ENCODE results near the gene HEXIM1.

Gene HEXIM1, protein sequence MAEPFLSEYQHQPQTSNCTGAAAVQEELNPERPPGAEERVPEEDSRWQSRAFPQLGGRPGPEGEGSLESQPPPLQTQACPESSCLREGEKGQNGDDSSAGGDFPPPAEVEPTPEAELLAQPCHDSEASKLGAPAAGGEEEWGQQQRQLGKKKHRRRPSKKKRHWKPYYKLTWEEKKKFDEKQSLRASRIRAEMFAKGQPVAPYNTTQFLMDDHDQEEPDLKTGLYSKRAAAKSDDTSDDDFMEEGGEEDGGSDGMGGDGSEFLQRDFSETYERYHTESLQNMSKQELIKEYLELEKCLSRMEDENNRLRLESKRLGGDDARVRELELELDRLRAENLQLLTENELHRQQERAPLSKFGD

DNA sequence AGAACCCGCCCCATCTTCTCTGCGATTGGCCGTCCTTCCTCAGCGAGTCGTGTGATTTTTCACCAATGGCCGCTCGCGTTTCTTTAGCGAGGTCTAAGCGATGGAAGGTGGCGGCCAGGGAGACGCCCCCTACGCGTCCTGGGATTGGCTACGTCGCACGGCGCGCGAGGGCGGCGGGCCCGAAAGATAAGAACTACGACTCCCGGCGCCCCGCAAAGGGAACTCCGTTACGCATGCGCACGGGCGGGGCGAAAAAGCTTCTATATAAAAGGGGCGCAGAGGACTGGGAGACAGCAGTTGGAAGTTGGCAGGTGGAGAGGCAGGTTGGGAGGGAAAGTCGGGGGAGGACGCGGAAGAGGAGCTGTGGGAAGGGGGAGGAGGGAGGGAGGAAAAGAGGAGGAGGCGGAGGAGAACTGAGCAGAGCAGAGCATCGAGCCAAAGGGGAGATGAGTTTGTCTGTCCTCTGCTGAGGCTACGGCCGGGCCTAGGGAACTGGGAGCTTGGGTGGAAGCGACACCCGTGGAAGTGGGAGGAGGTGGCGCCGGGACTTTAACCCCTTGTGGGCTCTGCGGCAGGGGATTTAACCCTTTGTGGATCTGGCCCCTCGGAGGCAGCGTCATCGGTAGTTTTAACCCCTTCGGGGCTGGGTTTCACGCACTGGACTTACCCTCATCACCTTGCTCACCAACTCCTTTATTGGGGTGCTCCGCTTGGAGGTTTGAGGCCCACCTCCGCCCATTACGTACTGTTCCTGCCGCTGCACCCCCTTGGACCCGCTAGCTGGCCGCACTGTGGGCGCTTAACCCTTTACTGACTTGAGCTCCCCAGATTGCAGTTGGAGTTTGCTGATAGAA, at the start of gene HEXIM1:
HEXIM1 (plus strand) TSS at position 293 of the 854 bp plus-strand sequence. CDS start 716 bp downstream, outside the sequence.
- DNase-seq (ENCODE audit: low spot score) = peak; percentile 99

DNA sequence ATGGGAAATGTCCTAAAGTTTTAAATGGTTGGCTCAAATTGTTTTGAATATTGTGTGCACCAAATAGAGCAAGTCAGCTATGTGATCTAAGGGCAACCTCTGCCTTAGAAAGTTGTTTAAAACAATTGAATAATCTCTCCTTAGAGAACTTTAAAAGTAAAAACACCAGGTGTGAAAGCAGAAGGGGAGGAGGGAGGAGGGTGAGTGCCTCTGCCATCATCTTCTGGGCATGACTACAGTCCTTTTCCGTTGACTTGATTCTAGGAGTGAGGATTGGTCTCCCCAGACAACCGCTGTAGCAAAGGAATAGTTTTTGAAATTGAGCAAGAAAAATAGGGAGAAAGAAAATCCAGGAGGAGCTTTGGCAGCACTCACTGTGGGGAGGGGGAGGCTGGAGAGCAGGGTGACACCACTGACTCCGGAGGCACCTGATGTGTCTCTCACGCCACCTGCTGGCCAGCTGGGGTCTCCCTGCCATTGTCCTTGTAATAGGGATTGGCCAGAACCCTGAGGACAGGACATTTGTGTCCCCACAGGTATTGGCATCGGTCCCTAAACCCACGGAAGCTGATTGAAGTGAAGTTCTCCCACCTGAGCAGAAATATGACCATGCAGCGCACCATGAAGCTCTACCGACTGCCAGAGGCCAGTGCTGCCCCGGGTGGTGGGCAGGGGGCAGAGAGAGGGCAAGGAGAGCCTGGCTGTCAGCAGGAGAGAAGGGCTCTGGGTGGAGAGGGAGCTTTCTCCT, 49.2 kb upstream of the HEXIM1 start:
- DNase-seq (ENCODE audit: low spot score) = peak; percentile 87

DNA sequence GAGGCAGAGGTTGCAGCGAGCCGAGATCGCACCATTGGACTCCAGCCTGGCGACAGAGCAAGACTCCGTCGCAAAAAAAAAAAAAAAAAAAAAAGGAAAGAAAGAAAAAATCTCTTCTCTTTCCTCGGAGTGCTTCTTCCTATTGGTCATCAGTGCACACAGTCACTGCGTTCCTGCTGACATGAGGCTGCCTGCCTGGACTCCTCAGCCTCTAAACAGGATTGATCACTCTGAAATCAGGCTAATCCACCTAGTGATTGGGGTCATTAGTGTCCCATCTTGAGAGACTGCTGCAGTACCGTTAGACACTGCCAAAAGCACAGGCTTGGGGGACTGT, 46.8 kb upstream of the HEXIM1 start:
- no peak for DNase-seq (ENCODE audit: low spot score)

DNA sequence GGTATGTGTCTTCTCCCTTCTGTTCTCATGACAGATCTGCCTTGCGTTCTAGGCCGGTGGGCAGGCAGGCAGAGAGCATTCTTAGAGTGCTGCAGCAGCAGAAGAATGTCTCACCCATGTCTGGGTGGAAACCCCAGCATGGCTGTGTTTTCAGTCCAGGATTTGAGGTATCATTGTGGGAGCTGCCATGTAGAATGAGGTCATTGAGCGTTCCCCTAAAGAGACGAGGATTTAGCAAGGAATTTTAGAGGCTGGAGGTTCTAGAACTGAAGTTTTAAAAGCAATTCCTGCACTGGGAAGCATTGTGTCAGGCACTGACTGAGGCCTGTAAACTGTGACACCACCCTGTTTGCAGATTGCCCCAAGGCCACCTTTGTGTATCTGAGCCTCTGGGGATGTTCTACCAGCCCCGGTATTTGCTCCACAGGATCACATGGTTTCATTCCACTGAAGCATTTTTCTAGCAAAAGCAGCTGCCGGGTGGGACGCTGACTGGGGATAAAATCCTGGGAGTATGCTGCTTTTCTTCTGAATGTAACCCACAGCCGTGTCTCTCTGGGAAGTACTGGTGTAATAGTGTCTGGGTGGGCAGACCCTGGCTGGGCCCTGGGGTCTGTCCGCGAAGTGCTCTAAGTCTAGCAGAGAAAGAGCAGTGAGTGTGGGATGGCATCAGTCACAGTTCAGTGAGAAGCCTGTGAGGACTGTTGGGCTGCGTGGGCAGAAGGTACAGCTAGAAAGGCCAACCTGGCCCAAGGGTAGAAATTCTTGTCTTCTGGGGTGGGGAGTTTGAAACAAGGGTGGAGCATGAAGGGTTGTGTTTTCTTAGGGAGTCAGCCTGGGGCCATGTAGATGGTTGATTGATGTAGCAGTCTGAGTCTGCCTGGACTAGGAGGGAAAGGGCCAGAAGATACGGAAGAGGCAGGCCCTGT, 46.1 kb upstream of the HEXIM1 start:
- DNase-seq (ENCODE audit: low spot score) = peak; percentile 63

DNA sequence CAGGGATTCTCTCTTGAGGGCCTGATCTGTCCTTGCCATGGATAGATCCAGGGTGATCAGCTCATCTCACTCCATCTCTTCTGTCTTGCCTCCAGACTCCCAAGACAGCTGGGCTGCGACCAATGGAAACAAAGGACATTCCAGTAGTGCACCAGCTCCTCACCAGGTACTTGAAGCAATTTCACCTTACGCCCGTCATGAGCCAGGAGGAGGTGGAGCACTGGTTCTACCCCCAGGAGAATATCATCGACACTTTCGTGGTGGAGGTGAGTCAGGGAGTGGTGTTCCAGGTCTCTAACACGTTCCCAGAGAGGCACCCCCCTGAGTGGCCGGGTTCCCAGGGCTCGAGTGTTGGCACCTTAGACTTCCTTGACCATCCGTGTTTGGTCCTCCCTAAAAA, 45.4 kb upstream of the HEXIM1 start:
- no peak for DNase-seq (ENCODE audit: low spot score)

DNA sequence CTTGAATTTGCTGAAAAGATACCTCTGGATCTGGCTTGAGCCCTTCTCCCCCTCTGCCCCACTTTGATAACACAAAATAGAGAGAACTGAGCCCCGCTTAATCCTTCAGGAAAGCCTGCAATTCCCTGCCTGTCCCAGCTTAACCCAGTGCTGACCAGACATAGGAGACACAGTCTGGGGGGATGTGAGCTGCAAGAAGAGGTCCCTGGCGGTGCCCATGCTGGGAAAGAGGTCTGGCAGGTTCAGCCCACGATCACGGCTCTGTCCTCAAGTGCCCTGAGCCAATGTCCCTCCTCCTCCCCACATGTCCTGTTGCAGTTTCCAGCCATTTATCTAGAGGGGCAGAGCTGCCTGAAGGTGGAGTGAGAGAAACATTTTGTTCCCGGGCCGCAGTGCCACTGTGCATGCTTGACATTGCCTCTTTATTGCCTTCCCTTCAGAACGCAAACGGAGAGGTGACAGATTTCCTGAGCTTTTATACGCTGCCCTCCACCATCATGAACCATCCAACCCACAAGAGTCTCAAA, 44.9 kb upstream of the HEXIM1 start:
- no peak for DNase-seq (ENCODE audit: low spot score)

DNA sequence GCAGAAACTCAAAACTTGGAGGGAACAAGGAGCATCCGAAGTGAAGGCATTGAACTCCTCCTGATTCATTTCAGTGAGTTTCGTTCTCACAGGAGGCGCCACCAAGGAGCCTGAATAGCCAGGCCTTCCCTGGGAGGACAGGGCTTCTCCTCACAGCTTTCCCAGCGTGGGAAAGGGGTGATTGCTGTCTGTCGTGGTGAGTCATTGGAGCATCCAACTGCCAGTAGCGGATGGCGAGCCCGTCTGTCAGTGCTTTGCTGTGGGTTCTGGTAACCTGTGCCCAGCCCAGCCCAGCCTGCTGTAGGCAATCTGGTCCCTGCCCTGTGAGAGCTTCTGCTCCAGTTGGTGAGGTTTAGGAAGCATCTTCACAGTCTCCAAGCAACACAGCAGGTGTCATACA, 44.2 kb upstream of the HEXIM1 start:
- DNase-seq (ENCODE audit: low spot score) = no peak

DNA sequence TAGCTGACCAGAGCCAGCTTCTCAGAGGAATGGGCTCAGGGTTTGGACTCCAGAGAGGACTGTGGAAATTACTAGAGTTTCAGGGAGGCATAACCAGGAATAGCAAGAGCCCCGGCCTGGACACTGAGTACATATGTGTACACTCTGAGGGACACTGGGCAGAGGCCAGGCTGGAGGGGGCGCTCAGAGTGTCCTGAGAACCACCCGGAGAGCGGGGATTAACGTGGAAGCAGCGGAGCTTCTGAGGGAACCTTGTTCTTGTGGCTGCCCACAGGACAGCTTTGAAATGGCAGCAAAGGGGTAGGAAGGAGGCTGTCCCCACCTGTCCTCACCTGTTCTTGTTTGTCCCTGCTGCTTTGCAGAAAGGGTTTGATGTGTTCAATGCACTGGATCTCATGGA, 43.8 kb upstream of the HEXIM1 start:
- DNase-seq (ENCODE audit: low spot score) = no peak

DNA sequence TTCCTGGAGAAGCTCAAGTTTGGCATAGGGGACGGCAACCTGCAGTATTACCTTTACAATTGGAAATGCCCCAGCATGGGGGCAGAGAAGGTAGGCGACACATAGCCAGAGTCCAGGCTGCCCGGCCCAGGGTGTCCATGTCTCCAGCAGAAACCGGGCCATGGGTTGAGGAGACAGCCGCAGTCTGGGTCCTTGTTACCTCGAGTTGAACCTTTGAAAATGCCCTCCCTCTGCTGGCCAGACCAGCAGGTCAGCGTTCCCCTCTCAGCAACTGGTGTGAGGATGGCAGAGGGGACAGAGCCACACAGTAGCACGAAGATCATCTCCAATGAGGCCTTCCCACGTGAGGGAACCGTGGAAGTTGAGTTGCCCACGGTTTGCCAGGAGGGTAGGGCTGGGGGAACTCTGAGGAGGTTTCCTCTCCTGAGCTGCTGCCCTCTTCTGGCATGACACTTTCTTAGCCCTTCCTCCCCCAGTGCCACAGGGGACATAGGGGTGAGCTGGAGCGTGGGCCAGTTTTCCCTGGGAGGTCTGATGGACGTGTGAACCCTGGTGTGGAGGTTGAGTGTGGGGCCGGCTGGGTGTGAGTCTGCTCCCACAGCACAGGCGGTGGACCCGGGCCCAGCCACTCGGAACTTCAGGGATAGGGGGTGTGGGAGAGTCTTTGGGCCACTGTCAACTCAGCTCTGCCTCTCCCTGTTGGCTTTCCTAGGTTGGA, 43.2 kb upstream of the HEXIM1 start:
- no peak for DNase-seq (ENCODE audit: low spot score)

DNA sequence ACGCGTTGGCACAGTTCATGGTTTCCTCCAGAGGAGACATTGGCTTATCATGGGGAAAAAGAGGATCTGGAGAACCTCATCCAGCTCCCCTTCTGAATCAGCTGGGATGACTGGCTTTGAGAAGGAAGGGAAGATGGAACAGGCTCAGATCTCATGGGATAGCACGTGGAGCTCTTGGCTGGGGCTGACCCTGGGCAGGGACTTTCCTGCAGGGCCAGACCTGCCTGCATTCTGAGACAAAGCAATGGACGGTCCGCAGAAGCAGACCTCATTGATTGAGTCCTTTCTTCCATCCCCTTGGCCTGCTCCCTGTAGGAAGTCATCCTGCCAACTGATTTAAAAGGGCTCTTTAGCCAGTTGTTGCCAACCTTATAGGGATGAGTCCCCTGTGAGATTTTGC, 42.2 kb upstream of the HEXIM1 start:
- no peak for DNase-seq (ENCODE audit: low spot score)

DNA sequence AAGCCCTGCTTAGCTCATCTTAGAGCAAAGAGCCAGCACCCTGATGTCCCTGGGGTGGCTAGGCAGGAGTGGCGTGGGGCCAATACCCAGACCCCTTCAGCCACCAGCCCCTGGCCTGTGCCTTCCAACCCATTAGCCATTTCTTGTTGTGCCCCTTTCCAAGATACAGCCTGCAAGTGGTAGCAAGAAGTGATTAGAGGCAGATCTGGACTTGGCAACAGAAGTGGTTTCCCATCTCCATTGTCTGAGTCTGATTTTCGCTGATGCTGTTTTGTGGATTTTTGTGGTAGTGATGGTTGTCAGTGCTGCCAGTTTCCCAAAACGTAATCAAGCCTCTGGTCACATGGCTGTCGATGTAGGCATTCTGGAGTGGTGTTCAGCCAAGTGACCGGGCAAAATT, 41.7 kb upstream of the HEXIM1 start:
- no peak for DNase-seq (ENCODE audit: low spot score)

DNA sequence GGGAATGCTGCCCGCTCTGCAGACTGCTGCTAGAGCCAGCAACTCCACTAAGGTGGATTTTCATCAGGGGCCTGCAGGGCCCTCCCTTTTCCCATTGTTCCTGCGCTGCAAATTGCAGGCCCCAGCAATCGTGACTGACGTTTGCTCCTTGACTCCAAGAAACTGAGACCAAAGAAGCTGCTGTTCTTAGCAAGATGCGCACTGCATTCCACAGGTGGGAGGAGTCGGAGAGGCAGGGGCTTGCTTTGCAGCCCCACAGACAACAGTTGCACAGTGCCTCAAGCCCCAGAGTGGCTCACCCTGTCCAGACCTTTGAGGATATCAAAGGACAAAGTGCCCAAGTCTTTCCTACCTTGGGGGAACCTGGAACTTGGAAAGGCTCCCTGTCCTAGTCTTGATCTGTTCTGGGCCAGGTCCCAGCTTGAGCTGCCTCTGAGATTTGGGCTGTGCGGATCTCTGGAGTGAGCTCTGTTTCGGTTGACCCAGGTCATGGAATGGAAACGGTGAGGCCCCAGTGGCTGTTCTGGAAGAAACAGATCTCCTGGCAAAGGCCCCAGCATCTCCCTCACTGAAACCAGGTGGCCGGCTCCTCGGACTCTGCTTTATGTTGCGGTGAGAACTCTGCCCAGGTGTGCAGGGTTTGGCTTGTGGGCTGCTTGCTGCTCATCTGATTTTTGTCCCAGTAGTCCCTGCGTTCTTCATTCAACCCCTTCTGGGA, 40.8 kb upstream of the HEXIM1 start:
- DNase-seq (ENCODE audit: low spot score) = no peak

DNA sequence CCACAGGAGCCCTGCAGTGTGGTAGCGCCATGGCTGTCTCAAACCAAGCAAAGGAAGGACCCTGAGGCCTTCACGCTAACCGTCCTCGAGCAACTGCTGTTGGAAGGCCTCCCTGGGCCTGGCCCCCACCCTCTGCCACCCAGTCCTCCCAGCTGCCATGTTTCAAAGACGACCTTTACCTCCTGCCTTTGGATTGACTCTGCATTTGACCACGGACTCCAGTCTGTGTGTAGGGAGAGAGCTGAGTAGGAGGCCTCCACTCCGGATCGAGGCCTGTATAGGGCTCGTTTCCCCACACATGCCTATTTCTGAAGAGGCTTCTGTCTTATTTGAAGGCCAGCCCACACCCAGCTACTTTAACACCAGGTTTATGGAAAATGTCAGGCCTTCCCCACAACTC, 40.2 kb upstream of the HEXIM1 start:
- no peak for DNase-seq (ENCODE audit: low spot score)

DNA sequence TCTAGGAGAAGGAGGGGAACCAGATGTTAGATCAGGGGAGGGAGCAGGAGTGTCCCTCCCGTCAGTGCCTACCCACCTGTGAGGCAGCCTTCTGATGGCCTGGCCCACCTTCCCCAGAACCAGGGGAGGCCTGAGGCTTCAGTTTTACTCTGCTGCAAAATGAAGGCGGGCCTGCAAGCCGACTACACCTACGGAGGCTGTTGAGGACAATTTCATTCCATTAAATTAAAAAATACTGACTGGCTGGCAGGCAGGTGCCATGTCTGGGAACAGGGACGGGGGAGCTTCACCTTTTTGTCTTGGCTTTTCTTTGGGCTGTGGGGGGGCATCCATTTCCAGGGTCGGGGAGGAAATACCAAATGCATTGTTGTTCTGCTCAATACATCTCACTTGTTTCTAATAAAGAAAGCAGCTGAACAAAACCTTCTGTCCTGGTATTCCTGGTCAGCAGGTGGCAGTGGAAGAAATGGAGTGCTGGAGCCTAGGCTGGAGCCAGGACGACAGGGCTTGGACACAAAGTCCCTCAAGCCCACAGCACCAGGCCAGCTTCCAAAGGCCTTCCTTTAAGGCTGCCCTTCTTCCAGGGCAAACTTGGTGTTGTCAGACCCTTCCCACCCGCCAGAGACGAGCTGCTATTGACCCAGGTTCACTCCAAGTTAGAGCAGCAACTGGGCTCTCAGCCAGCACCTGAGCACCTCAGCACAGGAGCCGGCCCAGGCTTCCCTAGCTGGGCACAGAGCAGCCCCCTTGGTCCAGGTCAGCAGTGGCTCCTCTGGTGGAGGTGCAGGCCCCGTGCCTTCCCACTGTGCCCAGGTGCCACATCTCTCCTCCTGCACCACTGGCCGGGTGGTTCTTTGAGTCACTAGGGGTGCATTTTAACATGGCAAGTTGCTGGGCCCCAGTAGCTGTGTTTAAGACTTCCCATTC, 39.4 kb upstream of the HEXIM1 start:
- no peak for DNase-seq (ENCODE audit: low spot score)

DNA sequence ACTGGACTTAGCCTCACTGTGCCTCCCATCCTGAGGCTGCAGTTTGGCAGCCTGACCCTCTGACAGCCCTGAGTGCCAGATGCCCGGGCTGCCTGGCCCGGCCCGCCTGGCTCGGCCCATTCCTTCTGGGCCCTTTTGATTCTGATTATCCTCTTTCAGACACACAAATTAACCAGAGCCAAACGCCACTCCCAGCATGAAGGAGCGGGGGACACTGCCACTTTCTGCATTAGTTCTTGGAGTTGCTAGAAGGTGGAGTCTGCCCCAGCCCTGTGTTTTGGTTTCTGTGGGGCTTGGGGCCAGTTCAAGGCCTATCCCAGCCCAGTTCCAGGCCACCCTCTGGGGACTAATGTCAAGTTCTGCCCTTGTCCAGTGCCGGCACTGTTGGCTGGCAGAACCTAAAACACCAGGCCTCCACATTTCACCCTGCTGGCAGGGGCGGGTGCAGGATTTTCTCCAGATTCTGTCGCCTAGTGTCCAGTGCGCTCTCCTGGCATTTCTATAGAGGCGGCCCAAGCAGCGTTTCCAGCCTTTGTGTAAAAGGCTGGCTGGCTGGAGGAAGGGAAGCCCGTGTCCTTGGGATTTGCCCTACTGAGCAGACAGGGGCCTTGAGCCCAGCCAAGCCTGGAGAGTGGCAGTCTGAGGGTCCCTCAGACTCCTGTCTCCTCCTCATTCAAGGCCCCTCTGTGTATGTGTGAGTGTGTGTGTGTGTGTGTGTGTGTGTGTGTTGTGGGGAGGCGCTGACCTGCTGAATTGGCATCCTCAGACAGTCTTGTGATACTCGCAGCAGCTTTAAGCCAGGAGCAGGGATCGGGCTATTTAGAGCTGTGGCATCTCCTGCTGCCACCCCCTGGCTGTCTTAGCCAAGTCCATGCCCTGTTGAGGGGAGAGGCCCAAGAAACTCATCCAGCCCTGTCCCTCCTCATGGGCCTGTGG, 37.3 kb upstream of the HEXIM1 start:
- no peak for DNase-seq (ENCODE audit: low spot score)

DNA sequence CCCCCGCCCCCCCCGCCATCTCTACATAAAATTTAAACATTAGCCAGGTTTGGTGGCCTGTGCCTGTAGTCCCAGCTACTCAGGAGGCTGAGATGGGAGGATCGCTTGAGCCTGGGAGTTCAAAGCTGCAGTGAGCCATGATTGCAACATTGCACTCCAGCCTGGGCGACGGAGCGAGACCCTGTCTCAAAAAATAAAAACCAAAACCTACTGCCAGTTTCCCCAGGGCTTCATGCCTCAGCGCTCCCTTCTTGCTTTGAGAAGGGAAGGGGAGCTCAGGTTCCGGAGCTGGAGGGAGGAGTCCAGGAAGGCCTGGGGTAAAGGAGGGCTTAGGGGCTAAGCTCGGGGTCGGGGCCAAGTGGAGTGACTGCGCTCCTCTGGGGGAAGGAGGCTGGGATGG, 36.4 kb upstream of the HEXIM1 start:
- DNase-seq (ENCODE audit: low spot score) = no peak

DNA sequence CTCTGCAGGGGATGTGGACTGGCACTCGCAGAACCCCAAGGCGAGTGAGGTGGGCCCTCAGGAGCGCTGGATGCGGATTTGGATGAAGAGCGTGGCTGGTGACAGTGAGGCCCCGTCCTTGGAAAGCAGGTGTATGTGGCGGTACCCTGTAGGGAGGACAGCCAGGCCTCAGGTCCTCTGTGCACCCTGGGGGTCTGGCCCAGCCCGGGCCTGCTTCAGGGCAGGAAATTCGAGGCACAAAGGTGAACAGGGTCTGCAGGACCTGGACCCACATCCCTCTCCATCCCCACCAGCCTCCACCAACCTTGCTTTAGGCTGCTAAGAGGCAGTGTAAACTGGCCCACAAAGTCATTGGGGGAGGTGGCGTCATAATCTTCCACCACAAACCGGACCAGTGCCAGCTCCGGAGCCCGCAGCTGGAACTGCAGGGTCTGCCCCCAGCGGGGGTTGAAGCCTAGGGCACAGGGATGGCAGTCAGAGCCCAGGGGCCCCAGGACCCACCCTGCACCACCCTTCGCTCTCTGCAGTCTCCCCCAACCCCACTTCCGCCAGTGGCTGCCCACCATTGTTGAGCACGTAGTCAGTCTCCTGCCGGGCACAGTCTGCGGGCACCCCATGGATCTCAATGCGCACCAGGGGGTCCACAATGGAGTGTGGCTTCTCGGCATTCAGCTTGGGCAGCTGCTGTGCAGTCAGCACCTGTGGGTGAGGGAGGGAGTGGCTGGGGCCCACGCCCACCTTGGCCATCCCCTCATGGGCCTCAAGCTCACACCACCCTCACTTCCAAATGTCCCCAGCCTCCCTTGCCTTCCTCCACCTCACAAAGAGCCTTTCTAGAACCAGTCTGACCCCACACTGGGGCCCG, 35.5 kb upstream of the HEXIM1 start:
- DNase-seq (ENCODE audit: low spot score) = no peak

All from COLO829 (cell line).